H9 (cell line): ENCODE results near the gene PTN. TPM values are rescaled to one million over a fixed set of nuclear protein-coding genes. Genes with fewer than 3 reads are reported as not detected.

ENCODE experiments used
- DNase-seq: peaks from one replicate; pipeline ENCODE4 v3.0.0-alpha.2; 2017
- H2AFZ ChIP-seq: one replicate; pipeline ENCODE4 v1.6.1; 2013; ENCODE audit warnings: mild to moderate bottlenecking, low read length, control low read depth, moderate library complexity
- H2AK5ac ChIP-seq: 2 replicates; pipeline ENCODE4 v1.6.1; 2013; ENCODE audit warnings: low read length, control low read depth, mixed read lengths; ENCODE audit not compliant: insufficient read length
- H2BK120ac ChIP-seq: one replicate; pipeline ENCODE4 v1.6.1; 2013; ENCODE audit warnings: low read depth, mild to moderate bottlenecking, low read length, control low read depth, inconsistent platforms; ENCODE audit not compliant: poor library complexity, severe bottlenecking
- H2BK12ac ChIP-seq: 2 replicates; pipeline ENCODE4 v1.6.1; 2013; ENCODE audit warnings: low read length, control low read depth, mixed read lengths, low read depth; ENCODE audit not compliant: insufficient read length
- H2BK15ac ChIP-seq: 2 replicates; pipeline ENCODE4 v1.6.1; 2013; ENCODE audit warnings: low read depth, low read length, control low read depth
- H2BK20ac ChIP-seq: one replicate; pipeline ENCODE4 v1.6.1; 2013; ENCODE audit warnings: low read depth, mild to moderate bottlenecking, low read length, control low read depth, inconsistent platforms; ENCODE audit not compliant: poor library complexity, severe bottlenecking
- H2BK5ac ChIP-seq: 2 replicates; pipeline ENCODE4 v1.6.1; 2013; ENCODE audit warnings: low read length, control low read depth, mixed read lengths; ENCODE audit not compliant: insufficient read length
- H3K14ac ChIP-seq: 2 replicates; pipeline ENCODE4 v1.6.1; 2013; ENCODE audit warnings: low read length, control low read depth; ENCODE audit not compliant: insufficient read depth
- H3K18ac ChIP-seq: 2 replicates; pipeline ENCODE4 v1.6.1; 2013; ENCODE audit warnings: low read depth, mild to moderate bottlenecking, mixed read lengths, low read length, control low read depth; ENCODE audit not compliant: insufficient read length
- H3K23ac ChIP-seq: 2 replicates; pipeline ENCODE4 v1.6.1; 2013; ENCODE audit warnings: low read length, control low read depth, mixed read lengths, low read depth; ENCODE audit not compliant: insufficient read length
- H3K23me2 ChIP-seq: 2 replicates; pipeline ENCODE4 v1.6.1; 2013; ENCODE audit warnings: low read depth, mild to moderate bottlenecking, mixed read lengths, low read length, control low read depth; ENCODE audit not compliant: insufficient read length, poor library complexity, severe bottlenecking
- H3K27ac ChIP-seq: 2 replicates; pipeline ENCODE4 v1.5.1; 2013; ENCODE audit warnings: low read length, control low read depth, mixed read lengths, low read depth; ENCODE audit not compliant: insufficient read length
- H3K27me3 ChIP-seq: 2 replicates; pipeline ENCODE4 v1.6.1; 2013; ENCODE audit warnings: low read length, control low read depth, inconsistent platforms; ENCODE audit not compliant: insufficient read depth
- H3K4ac ChIP-seq: 2 replicates; pipeline ENCODE4 v1.6.1; 2013; ENCODE audit warnings: low read depth, mild to moderate bottlenecking, control low read depth, inconsistent platforms, low read length, moderate library complexity
- H3K4me1 ChIP-seq: 2 replicates; pipeline ENCODE4 v1.6.1; 2013; ENCODE audit warnings: low read length, control low read depth, inconsistent platforms; ENCODE audit not compliant: insufficient read depth
- H3K4me2 ChIP-seq: 2 replicates; pipeline ENCODE4 v1.6.1; 2013; ENCODE audit warnings: low read length, control low read depth, mixed read lengths; ENCODE audit not compliant: insufficient read length, insufficient read depth
- H3K56ac ChIP-seq: 2 replicates; pipeline ENCODE4 v1.6.1; 2013; ENCODE audit warnings: low read depth, mild to moderate bottlenecking, mixed read lengths, low read length, control low read depth; ENCODE audit not compliant: insufficient read length
- H3K79me1 ChIP-seq: 2 replicates; pipeline ENCODE4 v1.6.1; 2013; ENCODE audit warnings: low read depth, mild to moderate bottlenecking, moderate library complexity, low read length, control low read depth, inconsistent platforms; ENCODE audit not compliant: insufficient read depth, poor library complexity, severe bottlenecking
- H3K79me2 ChIP-seq: 2 replicates; pipeline ENCODE4 v1.6.1; 2013; ENCODE audit warnings: low read length, control low read depth, inconsistent platforms; ENCODE audit not compliant: insufficient read depth
- H3K9ac ChIP-seq: 2 replicates; pipeline ENCODE4 v1.6.1; 2013; ENCODE audit warnings: low read length, control low read depth, mixed read lengths; ENCODE audit not compliant: insufficient read length; ENCODE audit errors: extremely low read depth
- H3K9me3 ChIP-seq: one replicate; pipeline ENCODE4 v1.6.1; 2013; ENCODE audit warnings: low read depth, low read length, inconsistent platforms; ENCODE audit not compliant: control insufficient read depth
- H3T11ph ChIP-seq: one replicate; pipeline ENCODE4 v1.6.1; 2013; ENCODE audit warnings: mild to moderate bottlenecking, low read length, control low read depth, inconsistent platforms
- H4K20me1 ChIP-seq: one replicate; pipeline ENCODE4 v1.6.1; 2013; ENCODE audit not compliant: control insufficient read depth, insufficient read length, insufficient read depth
- H4K5ac ChIP-seq: 2 replicates; pipeline ENCODE4 v1.6.1; 2013; ENCODE audit warnings: low read depth, mild to moderate bottlenecking, mixed read lengths, low read length, control low read depth; ENCODE audit not compliant: insufficient read length
- H4K8ac ChIP-seq: replicated peaks from 2 replicates; pipeline ENCODE4 v1.6.1; 2013; ENCODE audit warnings: low read length, control low read depth, mixed read lengths, low read depth; ENCODE audit not compliant: insufficient read length
- H4K91ac ChIP-seq: 2 replicates; pipeline ENCODE4 v1.6.1; 2013; ENCODE audit warnings: low read depth, mild to moderate bottlenecking, moderate library complexity, mixed read lengths, low read length, control low read depth; ENCODE audit not compliant: insufficient read length
- H3K27ac Mint-ChIP-seq, 3 experiments: 2 replicates in 2 of 3; 3 replicates in 1 of 3; pipeline ENCODE4 v1.8.0; 2020 to 2021; ENCODE audit warnings: mixed read lengths in 3 of 3, mild to moderate bottlenecking in 1 of 3, moderate library complexity in 1 of 3
- H3K27me3 Mint-ChIP-seq: 2 replicates; pipeline ENCODE4 v1.8.0; 2021; ENCODE audit warnings: low read depth, mild to moderate bottlenecking, moderate library complexity, mixed read lengths
- H3K36me3 Mint-ChIP-seq, 3 experiments: 2 replicates in 2 of 3; 3 replicates in 1 of 3; pipeline ENCODE4 v1.8.0; 2020 to 2021; ENCODE audit warnings: low read depth in 3 of 3, mixed read lengths in 3 of 3; ENCODE audit not compliant: insufficient read depth in 1 of 3
- H3K4me1 Mint-ChIP-seq, 2 experiments: 2 replicates each; pipeline ENCODE4 v1.8.0; 2020; ENCODE audit warnings: mixed read lengths in 2 of 2
- H3K4me3 Mint-ChIP-seq, 2 experiments: 2 replicates in 1 of 2; 3 replicates in 1 of 2; pipeline ENCODE4 v1.8.0; 2020 to 2021; ENCODE audit warnings: mild to moderate bottlenecking in 2 of 2, mixed read lengths in 2 of 2, moderate library complexity in 1 of 2
- H3K9me3 Mint-ChIP-seq, 2 experiments: 2 replicates in 1 of 2; 3 replicates in 1 of 2; pipeline ENCODE4 v1.8.0; 2020; ENCODE audit warnings: mild to moderate bottlenecking in 2 of 2, mixed read lengths in 2 of 2, moderate library complexity in 1 of 2
- CTCF ChIP-seq: fragments of 200-600 bp; sonication (generic); conservative IDR thresholded peaks from 3 replicates; pipeline ENCODE4 v1.8.0; 2021; ENCODE audit warnings: antibody characterized with exemption, mild to moderate bottlenecking
- WGBS: extraction: QIAGEN DNeasy Blood & Tissue Kit; methylation state at CpG from one replicate; pipeline ENCODE4 v1.1.7; 2013; ENCODE audit warnings: missing lambda C conversion rate, low lambda C conversion rate, mixed read lengths; ENCODE audit not compliant: insufficient read length; ENCODE audit errors: extremely low coverage; 5-methylcytosine and 5-hydroxymethylcytosine counted together
- total RNA-seq: library from RNA; stranded (reverse); gene quantifications from 2 replicates; pipeline ENCODE4 v1.2.1, GENCODE V29; 2021

Gene PTN
- total RNA-seq, 1 experiment from 2014 or later = 16.5 TPM

- peaks cover 15 to 20% of the 10 kb centered on the region in 2 experiments for H3K4me1 Mint-ChIP-seq
- Histone ChIP-seq H3K79me2 (no peaks in the 10 kb centered on the region), H4K91ac (no peak overlapping the region), H3K27me3 (no peaks in the 10 kb centered on the region), H3K18ac (no peak overlapping the region), H4K8ac (no peak overlapping the region), H2BK15ac (no peak overlapping the region), H3K4ac (no peak overlapping the region), H2BK20ac (no peak overlapping the region), H4K20me1 (no peaks in the 10 kb centered on the region), H2AFZ (no peak overlapping the region), H3K9me3 (no peaks in the 10 kb centered on the region), H2AK5ac (no peak overlapping the region), H3T11ph (no peak overlapping the region), H4K5ac (no peak overlapping the region), H3K56ac (no peak overlapping the region), H3K23me2 (no peaks in the 10 kb centered on the region), H3K9ac (no peak overlapping the region), H3K4me1 (no peaks in the 10 kb centered on the region; the same call in 1 of the 2 replicates), H2BK5ac (no peak overlapping the region), H3K14ac (no peak overlapping the region), H2BK12ac (no peak overlapping the region), H3K23ac (no peak overlapping the region), H2BK120ac (no peak overlapping the region), H3K27ac (no peak overlapping the region), H3K4me2 (no peak overlapping the region), H3K79me1 (no peaks in the 10 kb centered on the region)
- no peaks in the 10 kb centered on the region for H3K36me3 Mint-ChIP-seq
- H3K27me3 Mint-ChIP-seq = no peaks in the 10 kb centered on the region
- no CpG with 5 or more reads among the region's 1 CpG for WGBS
- TF ChIP-seq CTCF = no peak
- no peak overlapping the region for H3K4me3 Mint-ChIP-seq
- no peak for DNase-seq
- no peak overlapping the region for H3K27ac Mint-ChIP-seq
- H3K9me3 Mint-ChIP-seq = no peaks in the 10 kb centered on the region
Measured at GRCh38 chr7:137390076-137390475, 46.5 kb upstream of the PTN start.
